Fibroblast of lung (primary cell): Measurements from ENCODE around the gene GJB4.

ENCODE experiments used
- CTCF ChIP-seq, 2 donors: IDR thresholded peaks in 1 of 2; conservative IDR thresholded peaks in 1 of 2; 1 replicate in 1 of 2; 2 replicates in 1 of 2; pipeline ENCODE4 v1.5.1; 2011 to 2012; ENCODE audit warnings: low read length in 2 of 2, control low read depth in 1 of 2, inconsistent platforms in 1 of 2, low read depth in 1 of 2, mild to moderate bottlenecking in 1 of 2
- EZH2 ChIP-seq: IDR thresholded peaks from 2 replicates; pipeline ENCODE4 v1.5.1; 2012; ENCODE audit warnings: low read length, control low read depth, mild to moderate bottlenecking; ENCODE audit errors: missing control alignments

DNA sequence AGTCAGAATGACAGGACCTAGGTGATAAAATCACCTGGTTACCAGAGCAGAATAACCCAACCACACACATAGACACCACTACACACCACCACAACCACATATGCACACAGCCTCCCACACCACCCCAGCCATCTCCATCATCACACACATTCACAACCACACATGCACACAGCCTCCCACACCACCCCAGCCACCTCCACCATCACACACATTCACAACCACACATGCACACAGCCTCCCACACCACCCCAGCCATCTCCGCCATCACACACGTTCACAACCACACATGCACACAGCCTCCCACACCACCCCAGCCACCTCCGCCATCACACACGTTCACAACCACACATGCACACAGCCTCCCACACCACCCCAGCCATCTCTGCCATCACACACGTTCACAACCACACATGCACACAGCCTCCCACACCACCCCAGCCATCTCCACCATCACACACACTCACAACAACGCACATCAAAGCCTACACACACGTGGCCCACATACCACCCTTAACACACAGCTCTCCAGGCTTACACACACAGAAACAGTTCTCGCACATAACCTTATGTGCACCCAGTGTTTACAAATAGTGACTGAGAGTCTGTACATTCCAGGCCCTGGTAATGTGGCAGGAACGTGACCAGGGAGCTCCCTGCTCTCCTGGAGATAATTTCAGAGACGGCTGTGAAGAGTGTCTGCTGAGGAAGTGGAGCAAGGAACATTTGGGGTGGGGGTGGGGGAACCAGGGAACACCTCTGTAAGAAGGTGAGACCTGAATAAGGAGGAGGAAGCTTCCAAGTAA lies 18.2 kb downstream of the GJB4 start:
- TF ChIP-seq EZH2 (no peak), CTCF (conservative IDR thresholded peaks at IDR 0.05 in 1 of 2, IDR thresholded peaks at IDR 0.05 in 1 of 2; ENCODE audit: low read depth in 1 of 2, low read length in 2 of 2) (no peak)
